GM19395 (cell line): ENCODE measurements around the gene EFS.
"Not testable (repeated sequence)": the region's sequence is repeated elsewhere in the genome, so short reads cannot be mapped to it uniquely, and the experiment has no call there.

Source experiments
- ATAC-seq: cut with Tn5 transposase; IDR thresholded peaks from one replicate; pipeline ENCODE4 v1.9.1; 2021; ENCODE audit warnings: mild to moderate bottlenecking, moderate library complexity; ENCODE audit not compliant: unreplicated experiment

EFS gene

GRCh38 chr14:23365036-23365731 is at the start of gene EFS:
EFS (minus strand) TSS chr14:23365172; CDS start chr14:23365025, 147 bp downstream.
- no peak for ATAC-seq

GRCh38 chr14:23414254-23414653 is 49.3 kb upstream of the EFS start:
- no peak for ATAC-seq

GRCh38 chr14:23413681-23414080 is 48.7 kb upstream of the EFS start:
- ATAC-seq, result no peak

- ATAC-seq, result no peak
Measured at GRCh38 chr14:23411563-23412525, 46.9 kb upstream of the EFS start.

- no peak for ATAC-seq
Measured at GRCh38 chr14:23409966-23410635, 45.1 kb upstream of the EFS start.

GRCh38 chr14:23409475-23409874 is 44.5 kb upstream of the EFS start:
- no peak for ATAC-seq

GRCh38 chr14:23408307-23408630 is 43.3 kb upstream of the EFS start:
- ATAC-seq, result no peak

- ATAC-seq, result no peak
Measured at GRCh38 chr14:23407516-23408306, 42.7 kb upstream of the EFS start, which contains the start of gene MYH6. MYH6 (minus strand) TSS chr14:23408273; CDS start chr14:23407223, 1,050 bp downstream.

GRCh38 chr14:23406725-23407355 is 41.9 kb upstream of the EFS start:
- no peak for ATAC-seq

GRCh38 chr14:23406244-23406643 is 41.3 kb upstream of the EFS start:
- ATAC-seq, result no peak

- no peak for ATAC-seq
Measured at GRCh38 chr14:23405516-23406025, 40.6 kb upstream of the EFS start.

GRCh38 chr14:23405096-23405495 is 40.1 kb upstream of the EFS start:
- ATAC-seq, result no peak

- no peak for ATAC-seq
Measured at GRCh38 chr14:23404331-23404900, 39.4 kb upstream of the EFS start.

GRCh38 chr14:23403908-23404307 is 38.9 kb upstream of the EFS start:
- no peak for ATAC-seq

GRCh38 chr14:23403139-23403438 is 38.1 kb upstream of the EFS start:
- no peak for ATAC-seq

GRCh38 chr14:23402296-23403138 is 37.5 kb upstream of the EFS start:
- ATAC-seq, result no peak

- no peak for ATAC-seq
Measured at GRCh38 chr14:23401291-23401690, 36.3 kb upstream of the EFS start.

- ATAC-seq, result not testable (repeated sequence)
Measured at GRCh38 chr14:23400496-23401149, 35.7 kb upstream of the EFS start.
